ENCODE measurements around the gene GOLGA2.
A peak's percentile ranks its signal among the peaks of the same experiment; 100 is the strongest.

The GOLGA2 gene, protein sequence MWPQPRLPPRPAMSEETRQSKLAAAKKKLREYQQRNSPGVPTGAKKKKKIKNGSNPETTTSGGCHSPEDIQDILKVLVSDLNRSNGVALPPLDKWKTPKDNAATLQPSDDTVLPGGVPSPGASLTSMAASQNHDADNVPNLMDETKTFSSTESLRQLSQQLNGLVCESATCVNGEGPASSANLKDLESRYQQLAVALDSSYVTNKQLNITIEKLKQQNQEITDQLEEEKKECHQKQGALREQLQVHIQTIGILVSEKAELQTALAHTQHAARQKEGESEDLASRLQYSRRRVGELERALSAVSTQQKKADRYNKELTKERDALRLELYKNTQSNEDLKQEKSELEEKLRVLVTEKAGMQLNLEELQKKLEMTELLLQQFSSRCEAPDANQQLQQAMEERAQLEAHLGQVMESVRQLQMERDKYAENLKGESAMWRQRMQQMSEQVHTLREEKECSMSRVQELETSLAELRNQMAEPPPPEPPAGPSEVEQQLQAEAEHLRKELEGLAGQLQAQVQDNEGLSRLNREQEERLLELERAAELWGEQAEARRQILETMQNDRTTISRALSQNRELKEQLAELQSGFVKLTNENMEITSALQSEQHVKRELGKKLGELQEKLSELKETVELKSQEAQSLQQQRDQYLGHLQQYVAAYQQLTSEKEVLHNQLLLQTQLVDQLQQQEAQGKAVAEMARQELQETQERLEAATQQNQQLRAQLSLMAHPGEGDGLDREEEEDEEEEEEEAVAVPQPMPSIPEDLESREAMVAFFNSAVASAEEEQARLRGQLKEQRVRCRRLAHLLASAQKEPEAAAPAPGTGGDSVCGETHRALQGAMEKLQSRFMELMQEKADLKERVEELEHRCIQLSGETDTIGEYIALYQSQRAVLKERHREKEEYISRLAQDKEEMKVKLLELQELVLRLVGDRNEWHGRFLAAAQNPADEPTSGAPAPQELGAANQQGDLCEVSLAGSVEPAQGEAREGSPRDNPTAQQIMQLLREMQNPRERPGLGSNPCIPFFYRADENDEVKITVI

DNA sequence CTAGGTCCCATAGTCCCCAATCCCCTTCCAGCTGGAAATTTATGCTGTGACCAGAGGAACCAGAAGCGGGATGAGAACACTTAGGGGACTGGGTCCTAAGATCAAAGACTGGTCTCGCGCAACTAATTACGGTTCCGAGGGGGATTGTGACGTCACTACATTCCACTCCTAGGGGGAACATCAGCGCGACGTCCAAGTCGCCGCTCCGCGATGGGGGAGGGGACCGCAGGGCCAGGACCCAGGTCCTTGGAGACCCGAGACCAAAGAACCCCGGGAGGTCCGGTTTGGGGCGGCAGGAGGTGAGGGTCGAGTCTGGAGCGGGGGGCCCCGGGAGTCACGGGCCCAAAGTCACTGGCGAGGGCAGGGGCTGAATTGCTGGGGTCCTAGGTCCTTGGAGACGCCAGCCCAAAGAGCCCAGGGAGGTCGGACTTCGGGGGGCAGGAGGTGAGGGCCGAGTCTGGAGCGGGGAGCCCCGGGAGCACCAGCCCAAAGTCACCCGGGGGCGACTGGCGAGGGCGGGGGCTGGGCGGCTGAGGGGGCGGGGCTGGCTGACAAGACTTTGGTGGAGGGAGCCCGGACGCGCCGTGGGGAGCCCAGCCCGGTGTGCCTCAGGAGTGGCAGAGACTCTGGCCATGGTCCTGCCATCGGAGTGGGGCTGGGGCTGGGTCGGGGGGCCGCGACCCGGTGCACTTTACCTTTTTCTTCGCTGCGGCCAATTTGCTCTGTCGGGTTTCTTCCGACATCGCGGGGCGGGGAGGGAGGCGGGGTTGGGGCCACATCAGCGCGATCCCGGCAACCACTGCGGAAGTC is at the start of gene GOLGA2:
TSS of gene GOLGA2 (minus strand) at position 810 of the 810 bp plus-strand sequence. CDS start at position 779, 31 bp downstream.
- DNase-seq (ENCODE audit: low spot score) = no peak

DNA sequence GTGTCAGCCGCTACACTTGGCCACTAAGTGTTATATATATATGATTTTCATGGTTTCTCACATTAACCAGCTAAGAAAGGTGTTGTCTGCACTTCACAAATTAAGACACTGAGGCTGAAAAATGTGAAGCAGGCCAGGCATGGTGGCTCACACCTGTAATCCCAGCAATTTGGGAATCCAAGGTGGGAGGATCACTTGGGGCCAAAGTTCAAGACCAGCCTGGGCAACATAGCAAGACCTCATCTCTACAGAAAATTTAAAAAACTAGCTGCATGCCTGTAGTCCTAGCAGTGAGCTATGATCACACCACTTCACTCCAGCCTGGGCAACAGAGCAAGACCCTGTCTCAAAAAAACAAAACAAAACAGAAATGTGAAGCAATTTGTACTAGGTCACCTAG is 48.6 kb upstream of the GOLGA2 start:
- no peak for DNase-seq (ENCODE audit: low spot score)

DNA sequence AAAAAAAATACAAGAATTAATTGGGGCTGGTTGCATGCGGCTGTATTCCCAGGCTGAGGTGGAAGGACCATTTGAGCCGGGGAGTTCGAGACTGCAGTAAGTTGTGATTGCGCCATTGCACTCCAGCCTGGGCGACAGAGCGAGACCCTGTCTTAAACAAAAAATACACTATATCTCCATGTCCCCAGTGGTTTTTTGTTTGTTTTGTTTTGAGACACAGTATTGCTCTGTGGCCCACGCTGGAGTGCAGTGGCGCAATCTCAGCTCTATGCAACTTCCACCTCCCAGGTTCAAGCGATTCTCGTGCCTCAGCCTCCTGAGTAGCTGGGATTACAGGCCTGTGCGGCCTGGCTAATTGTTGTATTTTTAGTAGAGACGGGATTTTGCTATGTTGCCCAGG is 48.0 kb upstream of the GOLGA2 start:
- DNase-seq (ENCODE audit: low spot score) = no peak

DNA sequence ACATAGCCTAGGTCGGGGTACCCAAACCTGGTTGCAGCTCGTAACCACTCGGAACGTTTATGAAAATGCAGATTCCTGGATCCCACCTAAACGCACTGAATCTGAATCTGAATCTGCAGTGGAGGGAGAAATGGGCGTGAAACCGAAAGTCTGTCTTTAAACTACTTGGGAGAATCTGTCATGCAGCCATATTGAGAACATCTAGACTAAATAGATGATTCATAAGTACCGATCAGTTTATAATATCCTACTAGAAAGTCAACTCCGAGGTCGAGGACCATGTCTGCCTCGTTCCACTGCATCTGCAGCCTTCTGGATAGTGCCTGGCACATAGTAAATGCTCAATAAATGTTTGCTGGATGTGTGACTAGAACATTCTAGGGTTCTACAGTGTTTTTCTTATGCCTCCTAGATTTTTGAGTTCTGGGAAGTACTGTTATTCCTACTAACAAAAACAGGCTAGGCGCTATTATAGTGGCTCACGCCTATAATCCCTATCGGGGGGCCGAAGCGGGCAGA is 47.5 kb upstream of the GOLGA2 start:
- DNase-seq (ENCODE audit: low spot score) = no peak

DNA sequence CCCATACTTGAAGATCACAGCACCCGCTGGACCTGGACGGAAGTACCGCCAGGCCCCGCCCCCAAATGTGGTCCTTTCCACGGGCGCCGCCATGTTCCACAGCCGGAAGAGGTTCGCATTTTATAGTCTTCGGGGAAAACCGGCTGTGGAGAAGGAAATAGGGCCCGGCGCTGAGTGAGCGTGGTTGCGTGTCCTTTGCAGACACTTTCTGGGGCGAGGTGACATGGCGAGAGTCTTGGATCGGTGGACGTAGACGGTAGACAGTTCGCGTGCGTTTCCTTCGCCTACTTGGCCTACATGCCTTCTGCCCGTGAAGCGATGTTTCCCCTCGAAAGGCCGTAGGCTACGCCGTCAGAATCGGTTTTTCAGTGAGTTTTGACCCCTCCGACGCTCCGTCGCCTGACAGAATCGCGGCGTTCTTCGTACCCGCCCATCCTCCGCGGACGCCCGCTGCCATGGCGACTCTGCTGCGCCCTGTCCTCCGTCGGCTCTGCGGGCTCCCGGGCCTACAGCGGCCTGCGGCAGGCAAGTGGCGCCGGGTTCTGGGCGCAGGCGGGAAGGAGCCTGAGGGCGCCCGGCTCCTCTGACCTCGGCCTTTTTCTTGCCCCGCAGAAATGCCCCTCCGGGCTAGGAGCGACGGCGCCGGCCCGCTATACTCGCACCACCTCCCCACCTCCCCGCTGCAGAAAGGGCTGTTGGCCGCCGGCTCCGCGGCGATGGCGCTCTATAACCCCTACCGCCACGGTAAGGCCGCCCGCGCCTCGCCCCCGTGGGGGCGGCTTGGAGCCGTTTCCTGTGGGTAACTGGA is 46.8 kb upstream of the GOLGA2 start, which contains the start of the genes COQ4 and TRUB2:
TSS of gene COQ4 (plus strand) at position 436 of the 808 bp plus-strand sequence. CDS start at position 456, 20 bp downstream.
TSS of gene TRUB2 (minus strand) at position 44 of the 808 bp plus-strand sequence. CDS start at position 5, 39 bp downstream.
- DNase-seq (ENCODE audit: low spot score) = peak; percentile 94

DNA sequence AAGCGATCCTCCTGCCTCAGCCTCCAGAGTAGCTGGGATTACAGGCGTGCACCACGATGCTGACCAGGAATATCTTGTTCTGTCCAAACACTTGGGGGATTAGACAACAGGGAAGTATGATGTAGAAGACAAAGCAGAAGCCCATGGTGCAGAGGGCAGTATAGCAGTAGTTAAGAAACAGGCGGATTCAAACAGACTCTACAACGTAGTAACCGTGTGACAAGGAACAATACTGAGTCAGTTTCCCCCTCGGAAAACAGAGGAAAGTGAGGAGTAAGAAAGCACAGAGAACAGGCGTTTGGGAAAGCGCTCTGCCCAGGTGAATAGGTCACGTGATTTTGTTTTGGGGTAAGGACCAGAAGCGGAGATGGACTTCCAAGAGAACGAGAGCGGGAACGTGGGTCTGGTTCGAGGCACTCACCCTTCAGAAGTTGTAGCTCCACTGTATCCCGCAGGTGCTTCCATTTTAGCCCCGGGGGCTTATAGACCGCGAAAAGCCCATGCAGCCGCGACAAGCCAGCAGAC is 46.1 kb upstream of the GOLGA2 start:
- no peak for DNase-seq (ENCODE audit: low spot score)

DNA sequence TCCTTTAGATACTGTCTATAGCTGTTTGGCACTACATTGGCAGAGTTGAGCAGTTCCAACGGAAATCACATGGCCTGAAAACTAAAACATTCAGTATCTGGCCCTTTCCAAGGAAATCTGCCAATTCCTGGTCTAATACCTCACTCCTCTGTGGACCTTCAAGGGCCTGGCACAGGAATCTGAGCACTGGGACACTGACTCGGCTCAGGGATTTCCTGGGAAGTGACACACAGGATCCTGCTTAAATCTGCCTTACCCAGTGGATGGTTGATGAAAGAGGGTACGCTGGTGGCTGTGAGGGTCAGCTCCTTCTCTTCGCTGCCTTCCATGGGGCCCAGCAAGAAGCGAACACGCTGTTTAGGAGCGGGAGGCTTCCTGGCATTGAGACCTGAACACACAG is 45.5 kb upstream of the GOLGA2 start:
- no peak for DNase-seq (ENCODE audit: low spot score)

DNA sequence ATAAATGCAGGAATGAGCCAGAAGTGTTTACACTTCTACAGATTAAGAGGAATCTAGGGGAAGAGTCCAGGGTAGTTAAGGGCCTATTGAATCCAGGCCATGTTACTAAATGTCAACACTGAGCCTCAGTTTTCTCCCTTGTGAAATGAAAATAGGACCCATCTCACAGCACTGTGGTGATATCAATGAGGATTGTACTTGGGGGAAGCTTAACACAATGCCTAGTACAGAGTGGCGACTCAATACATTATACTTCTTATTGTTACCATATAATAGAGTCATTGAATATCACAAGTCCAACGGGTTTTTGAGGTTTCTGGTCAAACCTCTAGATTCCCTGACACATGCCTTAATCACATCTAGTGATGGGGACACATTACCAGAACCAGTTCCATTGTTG is 41.8 kb upstream of the GOLGA2 start:
- DNase-seq (ENCODE audit: low spot score) = no peak

DNA sequence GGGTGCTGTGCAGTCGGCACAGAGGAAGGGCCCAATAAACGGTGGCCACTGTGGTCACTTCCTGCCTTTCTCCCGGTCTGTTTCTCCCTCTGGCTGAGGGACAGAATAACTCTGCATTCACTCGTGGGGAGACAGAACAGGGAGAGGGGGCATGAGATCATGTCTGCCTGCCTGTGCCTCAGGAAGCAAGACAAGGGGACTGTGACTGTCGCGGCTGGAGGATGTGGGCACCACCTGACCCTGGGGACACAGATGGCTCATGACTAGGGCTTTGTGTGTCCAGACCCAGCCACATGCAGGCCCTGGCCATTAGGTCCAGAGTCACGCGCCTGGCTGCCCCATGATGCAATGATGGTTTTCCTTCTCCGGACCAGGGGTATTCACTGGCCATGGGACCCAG is 40.6 kb upstream of the GOLGA2 start:
- DNase-seq (ENCODE audit: low spot score) = no peak

DNA sequence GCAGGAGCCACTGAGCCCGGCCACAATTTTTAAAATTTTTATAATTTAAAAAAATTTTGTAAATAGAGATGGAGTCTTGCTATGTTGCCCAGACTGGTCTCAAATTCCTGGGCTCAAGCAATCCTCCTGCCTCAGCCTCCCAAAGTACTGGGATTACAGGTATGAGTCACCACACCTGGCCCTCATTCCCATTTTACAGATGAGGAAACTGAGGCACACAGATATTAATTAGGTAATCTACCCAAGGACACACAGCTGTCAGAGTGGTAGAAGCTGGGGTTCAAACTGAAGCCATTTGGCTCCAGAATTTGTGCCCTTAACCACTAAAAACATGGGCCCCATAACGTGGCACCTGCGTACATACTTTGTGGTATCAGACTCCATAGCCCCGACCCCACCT is 38.9 kb upstream of the GOLGA2 start:
- DNase-seq (ENCODE audit: low spot score) = no peak

DNA sequence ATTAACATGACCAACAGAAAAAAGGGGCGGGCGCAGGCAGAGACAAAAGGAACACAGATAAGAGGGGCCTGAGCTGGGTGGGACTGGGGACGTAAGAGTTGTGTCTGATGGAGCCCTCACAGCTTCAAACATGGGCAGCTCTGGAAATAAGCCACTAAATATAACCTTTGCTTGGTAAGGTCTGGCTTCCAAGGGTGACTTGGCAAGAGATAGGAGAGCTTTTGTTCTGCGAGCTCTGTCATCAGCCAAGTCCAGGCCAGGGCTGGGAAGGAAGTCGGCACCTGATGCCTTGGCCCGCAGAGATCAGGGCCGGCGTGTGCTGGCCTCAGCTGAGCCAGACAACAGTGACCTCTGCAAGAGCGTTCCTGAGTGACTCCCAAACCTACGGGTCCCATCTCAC is 34.7 kb upstream of the GOLGA2 start:
- DNase-seq (ENCODE audit: low spot score) = no peak

DNA sequence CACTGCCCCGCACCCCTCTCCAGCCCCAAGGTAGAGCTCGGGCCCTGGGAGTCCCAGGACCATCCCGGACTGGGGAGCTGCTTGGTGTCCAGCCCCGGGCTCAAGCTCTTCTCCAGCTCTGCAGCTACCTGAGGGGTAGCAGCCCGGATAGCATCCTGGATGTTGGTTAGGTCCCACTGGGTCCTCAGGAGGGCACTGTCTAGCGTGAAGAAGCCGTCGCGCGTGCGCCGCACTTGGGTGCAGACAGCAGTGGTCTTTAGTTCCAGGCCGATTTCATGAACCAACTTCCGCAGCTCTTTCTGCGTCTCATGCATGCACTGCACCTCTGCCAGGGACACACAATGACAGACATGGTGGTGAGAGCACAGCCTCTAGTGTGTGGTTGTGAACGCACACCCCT is 33.7 kb upstream of the GOLGA2 start:
- DNase-seq (ENCODE audit: low spot score) = no peak

DNA sequence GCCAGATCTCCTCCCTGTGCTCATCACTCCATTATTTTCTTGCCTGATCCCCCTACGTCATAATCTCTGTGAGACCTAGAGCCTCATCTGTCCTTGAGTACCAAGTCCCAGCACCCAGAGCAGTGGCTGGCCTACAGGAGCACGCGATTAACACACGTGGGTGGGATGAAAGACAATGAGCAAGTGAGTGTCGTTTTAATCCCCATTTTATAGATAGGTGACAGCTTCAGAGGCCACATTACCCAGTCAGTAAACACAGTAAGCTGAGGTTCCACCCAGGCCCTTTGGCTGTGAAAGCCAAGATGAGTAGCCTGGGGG is 29.1 kb upstream of the GOLGA2 start:
- no peak for DNase-seq (ENCODE audit: low spot score)

DNA sequence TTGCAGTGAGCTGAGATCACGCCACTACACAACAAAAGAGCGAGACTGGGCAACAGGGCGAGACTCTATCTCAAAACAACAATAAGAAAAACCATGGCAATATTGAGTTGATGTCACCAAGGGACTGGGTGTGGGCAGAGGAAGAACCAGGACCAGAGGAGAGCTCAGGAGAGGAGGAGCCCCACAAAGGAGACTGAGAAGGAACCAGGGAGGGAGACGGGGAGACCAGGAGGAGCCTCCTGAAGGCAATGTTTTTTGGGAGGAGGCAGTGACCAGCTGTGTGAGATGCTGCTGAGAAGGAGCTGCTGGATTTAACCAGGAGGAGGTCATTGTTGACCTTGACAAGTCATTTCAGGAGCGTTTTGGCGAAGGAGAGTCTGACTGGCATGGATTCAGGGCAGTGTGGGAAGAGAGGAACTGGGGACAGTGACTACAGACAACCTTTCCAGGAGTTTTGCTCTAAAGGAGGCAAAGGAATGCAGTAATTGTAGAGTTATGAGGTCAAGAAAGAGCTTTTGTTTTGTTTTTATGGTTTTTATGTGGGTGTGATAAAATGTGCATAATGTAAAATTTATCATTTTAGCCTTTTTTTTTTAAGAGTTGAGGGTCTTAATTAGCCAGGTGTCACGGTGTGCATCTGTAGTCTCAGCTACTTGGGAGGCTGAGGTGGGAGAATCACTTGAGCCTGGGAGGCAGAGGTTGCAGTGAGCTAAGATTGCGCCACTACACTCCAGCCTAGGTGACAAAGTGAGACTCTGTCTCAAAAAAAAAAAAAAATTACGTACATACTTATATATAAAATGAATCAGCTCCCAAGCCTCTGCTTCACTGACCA is 28.5 kb upstream of the GOLGA2 start:
- DNase-seq (ENCODE audit: low spot score) = no peak

DNA sequence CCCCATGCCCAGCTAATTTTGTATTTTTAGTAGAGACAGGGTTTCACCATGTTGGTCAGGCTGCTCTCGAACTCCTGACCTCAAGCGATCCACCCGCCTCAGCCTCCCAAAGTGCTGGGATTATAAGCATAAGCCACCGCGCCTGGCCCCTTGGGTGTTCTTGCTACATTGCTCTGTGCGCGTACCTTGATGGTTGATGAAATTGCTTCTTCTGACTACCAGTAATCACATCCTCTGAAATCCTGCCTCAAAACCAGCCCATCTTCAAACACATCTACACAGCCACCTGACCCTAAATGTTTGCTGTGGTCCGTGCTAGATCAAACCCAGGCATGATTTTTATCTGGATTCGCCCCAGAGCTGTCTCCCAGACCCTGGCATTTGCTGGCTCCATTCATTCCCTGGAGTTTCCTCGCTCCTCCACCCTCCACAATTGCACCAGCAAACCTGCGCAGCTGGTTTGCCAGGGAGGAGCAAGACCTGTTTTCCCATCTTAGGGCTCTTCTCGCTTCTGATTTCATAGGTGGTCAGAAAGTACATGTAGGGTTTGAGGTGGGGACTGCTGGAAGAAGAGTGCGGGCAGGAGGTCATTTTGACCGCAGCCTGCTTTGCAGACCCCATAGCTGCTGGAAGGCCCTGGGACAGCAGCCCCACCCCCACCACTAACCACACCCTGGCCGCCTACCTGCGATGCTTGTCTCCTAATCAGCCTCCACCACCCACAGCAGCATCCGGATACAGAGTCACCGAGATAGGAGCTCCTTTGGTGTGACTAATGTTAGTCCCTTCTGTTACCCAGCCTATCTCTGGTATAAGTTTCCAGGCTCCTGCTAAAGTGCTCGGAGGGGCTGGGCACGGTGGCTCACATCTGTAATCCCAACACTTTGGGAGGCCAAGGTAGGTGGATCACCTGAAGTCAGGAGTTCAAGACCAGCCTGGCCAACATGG is 23.0 kb upstream of the GOLGA2 start:
- no peak for DNase-seq (ENCODE audit: low spot score)

DNA sequence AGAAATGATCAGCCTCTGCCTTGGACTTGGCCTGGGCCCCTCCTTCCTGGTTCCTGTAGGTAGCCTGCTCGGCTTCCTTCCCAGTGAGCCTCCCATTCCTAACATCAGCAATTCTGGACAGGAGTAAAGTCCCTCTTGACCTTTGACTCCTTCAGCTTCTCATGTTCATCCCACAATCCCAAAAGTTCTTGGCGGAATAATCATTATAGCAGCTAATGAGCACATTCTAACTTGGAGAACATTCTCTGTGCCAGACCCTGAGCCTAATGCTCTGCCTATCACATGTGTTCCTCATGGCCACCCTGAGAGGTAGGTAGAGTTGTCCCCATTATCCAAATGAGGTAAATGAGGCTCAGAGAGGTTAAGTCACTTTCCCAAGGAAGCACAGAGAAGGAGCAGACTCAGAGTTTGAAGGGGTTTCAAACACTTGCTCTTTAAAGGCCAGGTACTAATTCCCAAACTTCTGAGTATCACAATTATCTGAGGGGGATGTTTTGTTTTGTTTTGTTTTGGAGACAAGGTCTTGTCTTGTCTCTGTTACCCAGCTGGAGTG is 21.5 kb upstream of the GOLGA2 start:
- no peak for DNase-seq (ENCODE audit: low spot score)

DNA sequence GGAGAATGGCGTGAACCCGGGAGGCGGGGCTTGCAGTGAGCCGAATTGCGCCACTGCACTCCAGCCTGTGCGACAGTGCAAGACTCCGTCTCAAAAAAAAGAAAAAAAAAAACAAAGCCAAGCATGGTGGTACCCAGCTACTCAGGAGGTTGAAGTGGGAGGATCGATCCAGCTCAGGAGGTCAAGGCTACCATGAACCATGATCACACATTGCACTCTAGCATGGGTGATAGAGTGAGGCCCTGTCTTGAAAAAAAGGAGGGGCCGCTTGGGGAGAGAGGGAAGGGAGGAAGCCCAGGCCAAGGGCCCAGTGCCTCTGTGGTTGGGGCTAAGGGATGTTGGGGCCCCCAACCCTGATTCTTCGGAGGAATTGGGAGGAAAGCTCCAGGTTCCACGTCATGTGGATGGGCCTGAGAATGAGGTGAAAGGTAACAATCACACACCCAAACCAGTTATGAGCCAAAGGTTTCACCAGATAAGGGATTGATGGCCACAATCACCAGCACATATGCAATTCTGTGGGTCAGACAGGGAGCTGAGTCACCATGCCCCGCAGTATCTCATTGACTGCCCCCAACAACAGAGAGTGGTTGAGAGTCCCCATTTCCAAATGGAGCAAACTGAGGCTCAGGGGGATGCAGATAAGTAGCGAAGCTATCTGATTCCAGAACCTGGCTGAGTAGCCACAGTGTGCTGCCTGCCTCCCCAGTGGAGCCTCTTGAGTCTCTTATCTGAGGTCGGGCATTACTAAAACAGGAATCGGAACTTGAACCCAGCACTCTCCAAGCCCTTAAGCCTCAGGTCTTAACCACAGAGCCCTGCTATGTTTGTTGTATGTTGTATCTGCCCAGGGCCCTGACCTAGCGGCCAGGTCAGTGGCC is 20.8 kb upstream of the GOLGA2 start:
- DNase-seq (ENCODE audit: low spot score) = no peak
